ENCODE measurements around the gene COL6A1. TPM values are rescaled to one million over a fixed set of nuclear protein-coding genes. Genes with fewer than 3 reads are reported as not detected.
"Not testable (repeated sequence)": the region's sequence is repeated elsewhere in the genome, so short reads cannot be mapped to it uniquely, and the experiment has no call there.

COL6A1 gene
- total RNA-seq, 1 donor from 2014 or later: 65.5 TPM

GRCh38 chr21:46046471-46046870 is 64.9 kb downstream of the COL6A1 start:
- Mint-ChIP-seq H3K4me3 (ENCODE audit: unreplicated experiment) (no peak overlapping the region), H3K27ac (ENCODE audit: unreplicated experiment) (no peak overlapping the region), H3K4me1 (ENCODE audit: unreplicated experiment) (peaks cover 4% of the 10 kb centered on the region), H3K9me3 (ENCODE audit: unreplicated experiment) (no peaks in the 10 kb centered on the region), H3K27me3 (ENCODE audit: unreplicated experiment) (no peaks in the 10 kb centered on the region), H3K36me3 (ENCODE audit: low read depth, unreplicated experiment) (peaks cover 4% of the 10 kb centered on the region)
- TF ChIP-seq CTCF (IDR thresholded peaks at IDR 0.05; ENCODE audit: unreplicated experiment): no peak
- DNase-seq (ENCODE audit: low spot score): no peak

GRCh38 chr21:46046906-46047305 is 65.3 kb downstream of the COL6A1 start:
- not testable (repeated sequence) for H3K27me3 Mint-ChIP-seq (ENCODE audit: unreplicated experiment); H3K4me3 Mint-ChIP-seq (ENCODE audit: unreplicated experiment); DNase-seq (ENCODE audit: low spot score); H3K4me1 Mint-ChIP-seq (ENCODE audit: unreplicated experiment); H3K36me3 Mint-ChIP-seq (ENCODE audit: low read depth, unreplicated experiment); H3K27ac Mint-ChIP-seq (ENCODE audit: unreplicated experiment); H3K9me3 Mint-ChIP-seq (ENCODE audit: unreplicated experiment)

- TF ChIP-seq CTCF (IDR thresholded peaks at IDR 0.05; ENCODE audit: unreplicated experiment): no peak
- Mint-ChIP-seq H3K9me3 (ENCODE audit: unreplicated experiment) (no peaks in the 10 kb centered on the region), H3K4me3 (ENCODE audit: unreplicated experiment) (no peak overlapping the region), H3K4me1 (ENCODE audit: unreplicated experiment) (peaks cover 4% of the 10 kb centered on the region), H3K27me3 (ENCODE audit: unreplicated experiment) (peaks cover 3% of the 10 kb centered on the region), H3K36me3 (ENCODE audit: low read depth, unreplicated experiment) (peaks cover 4% of the 10 kb centered on the region), H3K27ac (ENCODE audit: unreplicated experiment) (no peak overlapping the region)
- DNase-seq (ENCODE audit: low spot score): no peak
These were observed 67.6 kb downstream of the COL6A1 start for GRCh38 chr21:46048926-46049889.

GRCh38 chr21:46049890-46050667 is 68.5 kb downstream of the COL6A1 start:
- Mint-ChIP-seq H3K36me3 (ENCODE audit: low read depth, unreplicated experiment) (peaks cover 4% of the 10 kb centered on the region), H3K4me1 (ENCODE audit: unreplicated experiment) (peaks cover 4% of the 10 kb centered on the region), H3K9me3 (ENCODE audit: unreplicated experiment) (no peaks in the 10 kb centered on the region), H3K27me3 (ENCODE audit: unreplicated experiment) (peaks cover 5% of the 10 kb centered on the region), H3K4me3 (ENCODE audit: unreplicated experiment) (no peak overlapping the region), H3K27ac (ENCODE audit: unreplicated experiment) (no peak overlapping the region)
- TF ChIP-seq CTCF (IDR thresholded peaks at IDR 0.05; ENCODE audit: unreplicated experiment): no peak
- no peak for DNase-seq (ENCODE audit: low spot score)

- Mint-ChIP-seq H3K9me3 (ENCODE audit: unreplicated experiment) (no peaks in the 10 kb centered on the region), H3K4me3 (ENCODE audit: unreplicated experiment) (no peak overlapping the region), H3K4me1 (ENCODE audit: unreplicated experiment) (peaks cover 4% of the 10 kb centered on the region), H3K36me3 (ENCODE audit: low read depth, unreplicated experiment) (peaks cover 4% of the 10 kb centered on the region), H3K27ac (ENCODE audit: unreplicated experiment) (no peak overlapping the region), H3K27me3 (ENCODE audit: unreplicated experiment) (peaks cover 5% of the 10 kb centered on the region)
- no peak for TF ChIP-seq CTCF (IDR thresholded peaks at IDR 0.05; ENCODE audit: unreplicated experiment)
- DNase-seq (ENCODE audit: low spot score): no peak
These were observed 69.3 kb downstream of the COL6A1 start for GRCh38 chr21:46050668-46051378.

Data from endothelial cell (in vitro differentiated cells).